Nephron (organoid): ENCODE data around the gene TP53I13.

Experiments used
- H3K27ac Mint-ChIP-seq, 3 experiments: 2 replicates each; pipeline ENCODE4 v1.8.0; 2020; ENCODE audit warnings: mixed read lengths in 3 of 3, mild to moderate bottlenecking in 2 of 3, moderate library complexity in 1 of 3
- H3K27me3 Mint-ChIP-seq: 2 replicates; pipeline ENCODE4 v1.8.0; 2021; ENCODE audit warnings: low read depth, mild to moderate bottlenecking, moderate library complexity, mixed read lengths
- H3K36me3 Mint-ChIP-seq: 2 replicates; pipeline ENCODE4 v1.8.0; 2020; ENCODE audit warnings: low read depth, mixed read lengths
- H3K4me1 Mint-ChIP-seq: 2 replicates; pipeline ENCODE4 v1.8.0; 2020; ENCODE audit warnings: mixed read lengths
- H3K4me3 Mint-ChIP-seq, 3 experiments: 2 replicates each; pipeline ENCODE4 v1.8.0; 2020; ENCODE audit warnings: mild to moderate bottlenecking in 3 of 3, mixed read lengths in 3 of 3, moderate library complexity in 2 of 3
- H3K9me3 Mint-ChIP-seq: 2 replicates; pipeline ENCODE4 v1.8.0; 2020; ENCODE audit warnings: mixed read lengths
- CTCF ChIP-seq, 3 experiments: fragments of 200-600 bp; sonication (generic); IDR thresholded peaks; one replicate each; pipeline ENCODE4 v1.5.0; 2021; ENCODE audit warnings: antibody characterized with exemption in 3 of 3; ENCODE audit not compliant: unreplicated experiment in 3 of 3

The TP53I13 gene

GRCh38 chr17:29559640-29560039, 8.9 kb upstream of the TP53I13 start:
- Mint-ChIP-seq H3K27ac (no peak overlapping the region), H3K27me3 (peaks cover 41% of the 10 kb centered on the region), H3K36me3 (no peaks in the 10 kb centered on the region), H3K4me3 (no peak overlapping the region), H3K9me3 (no peaks in the 10 kb centered on the region), H3K4me1 (peaks cover 18% of the 10 kb centered on the region)
- TF ChIP-seq CTCF (IDR thresholded peaks at IDR 0.05; ENCODE audit: unreplicated experiment in 3 of 3), result no peak

- peaks cover 48% of the 10 kb centered on the region for H3K27me3 Mint-ChIP-seq
- TF ChIP-seq CTCF (IDR thresholded peaks at IDR 0.05; ENCODE audit: unreplicated experiment in 3 of 3), result no peak
These were observed 8.2 kb upstream of the TP53I13 start for GRCh38 chr17:29560316-29560715.

GRCh38 chr17:29561554-29562517, 6.7 kb upstream of the TP53I13 start:
- no peak overlapping the region for H3K4me3 Mint-ChIP-seq
- H3K27ac Mint-ChIP-seq, result no peak overlapping the region
- H3K27me3 Mint-ChIP-seq, result peaks cover 57% of the 10 kb centered on the region
- TF ChIP-seq CTCF (IDR thresholded peaks at IDR 0.05; ENCODE audit: unreplicated experiment in 3 of 3), result no peak
- no peaks in the 10 kb centered on the region for H3K9me3 Mint-ChIP-seq
- peaks cover 18% of the 10 kb centered on the region for H3K4me1 Mint-ChIP-seq
- H3K36me3 Mint-ChIP-seq, result no peaks in the 10 kb centered on the region

More at GRCh38 chr17:29560316-29560715, 8.2 kb upstream of the TP53I13 start:
- Mint-ChIP-seq H3K9me3 (no peaks in the 10 kb centered on the region), H3K27ac (no peak overlapping the region), H3K36me3 (no peaks in the 10 kb centered on the region), H3K4me1 (peaks cover 18% of the 10 kb centered on the region), H3K4me3 (no peak overlapping the region)

- Mint-ChIP-seq H3K9me3 (no peaks in the 10 kb centered on the region), H3K27me3 (peaks cover 55% of the 10 kb centered on the region), H3K4me1 (peaks cover 18% of the 10 kb centered on the region), H3K4me3 (peak overlapping the region in 1 of 3 experiments; percentile 60), H3K27ac (no peak overlapping the region), H3K36me3 (no peaks in the 10 kb centered on the region)
- no peak for TF ChIP-seq CTCF (IDR thresholded peaks at IDR 0.05; ENCODE audit: unreplicated experiment in 3 of 3)
These were observed 5.9 kb upstream of the TP53I13 start for GRCh38 chr17:29562615-29563014.

GRCh38 chr17:29563816-29564215, 4.7 kb upstream of the TP53I13 start:
- Mint-ChIP-seq H3K27me3 (peaks cover 62% of the 10 kb centered on the region), H3K36me3 (no peaks in the 10 kb centered on the region), H3K9me3 (no peaks in the 10 kb centered on the region), H3K4me1 (peaks cover 23% of the 10 kb centered on the region), H3K4me3 (peak overlapping the region in 2 of 3 experiments; percentile 10 to 45), H3K27ac (no peak overlapping the region)
- no peak for TF ChIP-seq CTCF (IDR thresholded peaks at IDR 0.05; ENCODE audit: unreplicated experiment in 3 of 3)
